Measurements from ENCODE around the gene RRP1B. TPM values are rescaled to one million over a fixed set of nuclear protein-coding genes. Genes with fewer than 3 reads are reported as not detected.

RRP1B gene
- total and polyA plus RNA-seq, 2 donors (not counting 1 experiment from before 2014, with no cell fraction given) = 6.0 to 22.4 TPM

- H3K9me3 ChIP-seq (ENCODE audit: control extremely low read depth in 1 of 3, control insufficient read depth in 2 of 3, insufficient read depth in 1 of 3, low read length in 2 of 3) = no peaks in the 10 kb centered on the region
- no peak overlapping the region for H2AFZ ChIP-seq (ENCODE audit: insufficient read depth, low read depth, low read length, poor library complexity, severe bottlenecking)
- peaks cover 0 to 3% (median 0%) of the 10 kb centered on the region in 4 experiments for H3K27me3 ChIP-seq (replicated peaks in 1 of 4; ENCODE audit: control extremely low read depth in 1 of 4, control insufficient read depth in 3 of 4, insufficient read depth in 4 of 4, low read length in 3 of 4)
- H3K9ac ChIP-seq (ENCODE audit: low read length) = no peak overlapping the region
- ATAC-seq (ENCODE audit: low read depth) (peak; percentile 68), DNase-seq (peak; percentile 53)
- Mint-ChIP-seq H3K27ac (no peak overlapping the region), H3K27me3 (no peaks in the 10 kb centered on the region), H3K4me1 (peaks cover 11% of the 10 kb centered on the region), H3K9me3 (ENCODE audit: insufficient read depth) (no peaks in the 10 kb centered on the region), H3K4me3 (no peak overlapping the region)
- no peaks in the 10 kb centered on the region for H3K79me2 ChIP-seq (ENCODE audit: control insufficient read depth, insufficient read depth, low read length)
- no peak overlapping the region for H3K27ac ChIP-seq (ENCODE audit: low read length in 2 of 2)
- H3K4me1 ChIP-seq (ENCODE audit: control insufficient read depth in 2 of 2, insufficient read depth in 2 of 2, low read length in 2 of 2) = no peaks in the 10 kb centered on the region
- TF ChIP-seq, protein P1, sequence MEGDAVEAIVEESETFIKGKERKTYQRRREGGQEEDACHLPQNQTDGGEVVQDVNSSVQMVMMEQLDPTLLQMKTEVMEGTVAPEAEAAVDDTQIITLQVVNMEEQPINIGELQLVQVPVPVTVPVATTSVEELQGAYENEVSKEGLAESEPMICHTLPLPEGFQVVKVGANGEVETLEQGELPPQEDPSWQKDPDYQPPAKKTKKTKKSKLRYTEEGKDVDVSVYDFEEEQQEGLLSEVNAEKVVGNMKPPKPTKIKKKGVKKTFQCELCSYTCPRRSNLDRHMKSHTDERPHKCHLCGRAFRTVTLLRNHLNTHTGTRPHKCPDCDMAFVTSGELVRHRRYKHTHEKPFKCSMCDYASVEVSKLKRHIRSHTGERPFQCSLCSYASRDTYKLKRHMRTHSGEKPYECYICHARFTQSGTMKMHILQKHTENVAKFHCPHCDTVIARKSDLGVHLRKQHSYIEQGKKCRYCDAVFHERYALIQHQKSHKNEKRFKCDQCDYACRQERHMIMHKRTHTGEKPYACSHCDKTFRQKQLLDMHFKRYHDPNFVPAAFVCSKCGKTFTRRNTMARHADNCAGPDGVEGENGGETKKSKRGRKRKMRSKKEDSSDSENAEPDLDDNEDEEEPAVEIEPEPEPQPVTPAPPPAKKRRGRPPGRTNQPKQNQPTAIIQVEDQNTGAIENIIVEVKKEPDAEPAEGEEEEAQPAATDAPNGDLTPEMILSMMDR (IDR thresholded peaks at IDR 0.05) = peak; percentile 59
- no peak for TF ChIP-seq EZH2 (IDR thresholded peaks at IDR 0.05; ENCODE audit: borderline replicate concordance, insufficient read depth, low read depth, low read length, poor library complexity, severe bottlenecking)
- no peak overlapping the region for H3K4me3 ChIP-seq (ENCODE audit: control extremely low read depth in 1 of 5, extremely low read depth in 1 of 5, insufficient read depth in 1 of 5, low read depth in 2 of 5, low read length in 4 of 5)
- no peaks in the 10 kb centered on the region for H3K36me3 ChIP-seq (replicated peaks in 1 of 2; ENCODE audit: control extremely low read depth in 1 of 2, control insufficient read depth in 1 of 2, extremely low read depth in 1 of 2, insufficient read depth in 2 of 2, low read length in 1 of 2)
- intact Hi-C loops (cut with micrococcal nuclease) = loop anchor here (1.0 kb wide), 1 partner anchor 35 kb away; no protein-coding TSS in a partner anchor
- ChIA-PET CTCF (interaction anchor here (0.6 to 2.1 kb wide), 8 partner anchors 9 to 939 kb away, joined by 3 to 23 read pairs (median 4); partner anchors contain the start of gene KRTAP10-2), POLR2A (interaction anchor here (0.6 kb wide), 1 partner anchor 282 kb away, joined by 3 read pairs; no protein-coding TSS in a partner anchor)
- H4K20me1 ChIP-seq (ENCODE audit: control insufficient read depth, insufficient read depth, low read length, poor library complexity, severe bottlenecking) = no peaks in the 10 kb centered on the region
- no peak overlapping the region for H3K4me2 ChIP-seq (replicated peaks; ENCODE audit: low read depth, low read length, poor library complexity, severe bottlenecking)
- WGBS (ENCODE audit: insufficient coverage) = 47% methylated on average over 7 of the region's 8 CpGs
Measured at GRCh38 chr21:43611598-43612369, 47.6 kb upstream of the RRP1B start.

All from B cell (primary cell).